GM18873 (cell line): ENCODE measurements around the gene DAZ4.
"Not testable (repeated sequence)": the region's sequence is repeated elsewhere in the genome, so short reads cannot be mapped to it uniquely, and the experiment has no call there.

ENCODE experiments used
- ATAC-seq: cut with Tn5 transposase; IDR thresholded peaks from one replicate; pipeline ENCODE4 v1.9.1; 2021; ENCODE audit warnings: mild to moderate bottlenecking, moderate library complexity, moderate number of reproducible peaks; ENCODE audit not compliant: unreplicated experiment, low FRiP score

Gene DAZ4

GRCh38 chrY:24833619-24834018, at the start of gene DAZ4:
Gene DAZ4, plus strand, starts transcription at chrY:24833919. Its CDS starts 208 bp downstream, at chrY:24834127.
- ATAC-seq: not testable (repeated sequence)

GRCh38 chrY:24813293-24813692, 20.4 kb upstream of the DAZ4 start, which contains the start of gene DAZ3:
Gene DAZ3, minus strand, starts transcription at chrY:24813393. Its CDS starts 208 bp downstream, at chrY:24813185.
- not testable (repeated sequence) for ATAC-seq

GRCh38 chrY:24821836-24822235, 11.9 kb upstream of the DAZ4 start:
- ATAC-seq: not testable (repeated sequence)

- ATAC-seq: not testable (repeated sequence)
Measured at GRCh38 chrY:24824184-24824879, 9.4 kb upstream of the DAZ4 start.

- ATAC-seq: not testable (repeated sequence)
Measured at GRCh38 chrY:24825069-24825468, 8.7 kb upstream of the DAZ4 start.
